ENCODE data around the gene EFNA2.

Gene EFNA2

GRCh38 chr19:1261538-1261797 is 24.2 kb upstream of the EFNA2 start:
- no peaks in the 10 kb centered on the region for H3K9me3 Mint-ChIP-seq
- peaks cover 21 to 34% of the 10 kb centered on the region in 2 donors for H3K36me3 Mint-ChIP-seq
- no peak for DNase-seq
- H3K4me1 Mint-ChIP-seq: peaks cover 58 to 85% of the 10 kb centered on the region in 2 donors
- peak overlapping the region; percentile 92 to 97 for H3K4me3 Mint-ChIP-seq
- no peak for ATAC-seq (replicated peaks)
- H3K27ac Mint-ChIP-seq: peak overlapping the region; percentile 98
- no peaks in the 10 kb centered on the region for H3K27me3 Mint-ChIP-seq

GRCh38 chr19:1261798-1262622 is 23.7 kb upstream of the EFNA2 start:
- no peak for DNase-seq
- Mint-ChIP-seq H3K27me3 (no peaks in the 10 kb centered on the region), H3K9me3 (no peaks in the 10 kb centered on the region), H3K27ac (peak overlapping the region; percentile 98), H3K4me1 (peaks cover 59 to 86% of the 10 kb centered on the region in 2 donors), H3K36me3 (peaks cover 21 to 34% of the 10 kb centered on the region in 2 donors), H3K4me3 (peak overlapping the region; percentile 92 to 97)
- ATAC-seq (replicated peaks): no peak

- ATAC-seq (replicated peaks): no peak
- peaks cover 18 to 29% of the 10 kb centered on the region in 2 donors for H3K36me3 Mint-ChIP-seq
- no peak for DNase-seq
- peak overlapping the region; percentile 95 for H3K27ac Mint-ChIP-seq
- H3K27me3 Mint-ChIP-seq: no peaks in the 10 kb centered on the region
- H3K4me1 Mint-ChIP-seq: peaks cover 61 to 87% of the 10 kb centered on the region in 2 donors
- peak overlapping the region; percentile 89 to 97 for H3K4me3 Mint-ChIP-seq
- no peaks in the 10 kb centered on the region for H3K9me3 Mint-ChIP-seq
These were observed 23.0 kb upstream of the EFNA2 start for GRCh38 chr19:1262623-1263123.

- H3K27me3 Mint-ChIP-seq: no peaks in the 10 kb centered on the region
- no peak for DNase-seq
- no peaks in the 10 kb centered on the region for H3K9me3 Mint-ChIP-seq
- peak overlapping the region; percentile 89 to 97 for H3K4me3 Mint-ChIP-seq
- H3K27ac Mint-ChIP-seq: peak overlapping the region; percentile 95
- H3K36me3 Mint-ChIP-seq: peaks cover 14 to 24% of the 10 kb centered on the region in 2 donors
- peaks cover 61 to 87% of the 10 kb centered on the region in 2 donors for H3K4me1 Mint-ChIP-seq
- ATAC-seq (replicated peaks): no peak
These were observed 22.5 kb upstream of the EFNA2 start for GRCh38 chr19:1263188-1263587.

- peaks cover 16 to 27% of the 10 kb centered on the region in 2 donors for H3K36me3 Mint-ChIP-seq
- no peaks in the 10 kb centered on the region for H3K27me3 Mint-ChIP-seq
- no peaks in the 10 kb centered on the region for H3K9me3 Mint-ChIP-seq
- DNase-seq (peak; percentile 72), ATAC-seq (replicated peaks) (peak; percentile 10 to 12)
- H3K27ac Mint-ChIP-seq: peak overlapping the region; percentile 95
- H3K4me1 Mint-ChIP-seq: peaks cover 63 to 84% of the 10 kb centered on the region in 2 donors
- peak overlapping the region; percentile 75 to 81 for H3K4me3 Mint-ChIP-seq
These were observed 20.7 kb upstream of the EFNA2 start for GRCh38 chr19:1264801-1265614.

GRCh38 chr19:1265615-1266128 is 20.0 kb upstream of the EFNA2 start:
- Mint-ChIP-seq H3K9me3 (no peaks in the 10 kb centered on the region), H3K4me3 (peak overlapping the region; percentile 81 to 87), H3K36me3 (peaks cover 22 to 34% of the 10 kb centered on the region in 2 donors), H3K4me1 (peaks cover 68 to 85% of the 10 kb centered on the region in 2 donors), H3K27me3 (no peaks in the 10 kb centered on the region), H3K27ac (peak overlapping the region; percentile 95)
- DNase-seq: no peak
- peak; percentile 12 to 15 for ATAC-seq (replicated peaks)

GRCh38 chr19:1266129-1266915 is 19.4 kb upstream of the EFNA2 start:
- peaks cover 28 to 39% of the 10 kb centered on the region in 2 donors for H3K36me3 Mint-ChIP-seq
- DNase-seq (peak; percentile 89), ATAC-seq (replicated peaks) (peak; percentile 27 to 46)

GRCh38 chr19:1266916-1267476 is 18.7 kb upstream of the EFNA2 start:
- H3K4me3 Mint-ChIP-seq: peak overlapping the region; percentile 79 to 87
- H3K36me3 Mint-ChIP-seq: peaks cover 26 to 40% of the 10 kb centered on the region in 2 donors
- peak overlapping the region; percentile 91 for H3K27ac Mint-ChIP-seq
- peak; percentile 4 to 7 for ATAC-seq (replicated peaks)
- peak; percentile 74 for DNase-seq
- H3K9me3 Mint-ChIP-seq: no peaks in the 10 kb centered on the region
- no peaks in the 10 kb centered on the region for H3K27me3 Mint-ChIP-seq
- H3K4me1 Mint-ChIP-seq: peaks cover 74 to 89% of the 10 kb centered on the region in 2 donors

More at GRCh38 chr19:1266129-1266915, 19.4 kb upstream of the EFNA2 start:
- Mint-ChIP-seq H3K9me3 (no peaks in the 10 kb centered on the region), H3K4me3 (peak overlapping the region; percentile 79 to 87), H3K27ac (peak overlapping the region; percentile 93), H3K27me3 (no peaks in the 10 kb centered on the region), H3K4me1 (peaks cover 74 to 89% of the 10 kb centered on the region in 2 donors)

GRCh38 chr19:1267477-1268225 is 18.0 kb upstream of the EFNA2 start:
- peak overlapping the region; percentile 91 for H3K27ac Mint-ChIP-seq
- peaks cover 30 to 44% of the 10 kb centered on the region in 2 donors for H3K36me3 Mint-ChIP-seq

GRCh38 chr19:1268226-1269064 is 17.2 kb upstream of the EFNA2 start:
- Mint-ChIP-seq H3K4me1 (peaks cover 69 to 89% of the 10 kb centered on the region in 2 donors), H3K27me3 (no peaks in the 10 kb centered on the region), H3K4me3 (peak overlapping the region; percentile 86 to 87), H3K27ac (peak overlapping the region; percentile 97), H3K36me3 (peaks cover 37 to 46% of the 10 kb centered on the region in 2 donors), H3K9me3 (no peaks in the 10 kb centered on the region)
- DNase-seq (no peak), ATAC-seq (replicated peaks) (no peak)

More at GRCh38 chr19:1267477-1268225, 18.0 kb upstream of the EFNA2 start:
- Mint-ChIP-seq H3K9me3 (no peaks in the 10 kb centered on the region), H3K27me3 (no peaks in the 10 kb centered on the region), H3K4me3 (peak overlapping the region; percentile 86 to 87), H3K4me1 (peaks cover 72 to 89% of the 10 kb centered on the region in 2 donors)
- DNase-seq (no peak), ATAC-seq (replicated peaks) (no peak)

GRCh38 chr19:1269065-1269477 is 16.6 kb upstream of the EFNA2 start, which contains the start of gene CIRBP:
TSS of gene CIRBP (plus strand) at chr19:1269332. CDS start at chr19:1270934, 1,602 bp downstream.
- Mint-ChIP-seq H3K4me3 (peak within 1 kb of the TSS; percentile 87 to 90), H3K27me3 (no peaks in the 10 kb centered on the region), H3K4me1 (peaks cover 72 to 89% of the 10 kb centered on the region in 2 donors), H3K36me3 (peaks cover 41 to 50% of the 10 kb centered on the region in 2 donors), H3K9me3 (no peaks in the 10 kb centered on the region), H3K27ac (peak within 1 kb of the TSS; percentile 97)
- DNase-seq (peak; percentile 99), ATAC-seq (replicated peaks) (peak; percentile 62 to 69)
